H1 (cell line): ENCODE measurements around the gene RAP2B. TPM values are rescaled to one million over a fixed set of nuclear protein-coding genes. Genes with fewer than 3 reads are reported as not detected.

ENCODE experiments used
- HDAC6 ChIP-seq: IDR thresholded peaks from one replicate; pipeline ENCODE4 v1.7.1; 2012; ENCODE audit warnings: low read depth, mild to moderate bottlenecking, inconsistent platforms, low read length, moderate library complexity
- RBBP5 ChIP-seq: IDR thresholded peaks from 2 replicates; pipeline ENCODE4 v1.7.1; 2012; ENCODE audit warnings: low read depth, mild to moderate bottlenecking, inconsistent platforms, low read length, moderate library complexity, borderline replicate concordance
- polyA plus RNA-seq, 7 experiments: library from polyadenylated mRNA; depleted of rRNA in 3 of 7; stranded (reverse) in 5 of 7; unstranded in 2 of 7; fragments of >200 nt in 5 of 7; fragments of 200-250 nt in 2 of 7; gene quantifications; 1 replicate in 5 of 7; 2 replicates in 1 of 7; 4 replicates in 1 of 7; pipeline versions ENCODE4 v1.2.1 to v1.2.3, GENCODE V29; 2011 to 2013; ENCODE audit warnings: missing spikeins in 2 of 7, mixed read lengths in 2 of 7
- total RNA-seq: library from RNA; stranded (reverse); fragmentation: NEBNext Ultra II Directional; extraction: Animal tissue kit (Norgen Biotek cat#: 25700); gene quantifications from 2 replicates; pipeline ENCODE4 v1.2.1, GENCODE V29; 2021

Gene RAP2B
- total and polyA plus RNA-seq, 2 of the 8 experiments (the other 6 are each of a cell fraction or from before 2014, with no cell fraction given), result 7.5 to 20.3 TPM

DNA sequence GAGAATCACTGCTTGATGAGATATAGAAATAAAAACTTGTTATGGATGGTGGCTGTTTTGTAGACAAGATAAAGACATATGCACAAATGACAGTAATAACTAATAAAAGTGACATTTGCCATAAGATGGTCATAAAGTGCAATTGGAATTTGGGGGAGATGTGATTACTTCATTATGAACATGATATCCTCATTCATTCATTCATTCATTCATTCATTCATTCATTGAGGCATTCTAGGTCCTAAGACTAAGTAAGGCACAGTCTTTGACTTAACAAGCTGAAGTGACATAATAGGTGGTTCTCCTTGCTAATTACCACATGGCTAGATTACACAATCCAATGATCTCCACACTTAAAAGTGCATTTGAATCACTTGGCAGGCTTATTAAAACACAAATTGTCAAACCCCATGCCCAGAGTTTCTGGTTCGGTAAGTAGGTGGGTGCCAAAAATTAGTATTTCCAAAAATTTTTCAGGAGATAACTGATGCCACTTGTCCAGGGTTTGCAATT lies 18.9 kb downstream of the RAP2B start (continued):
- no peak for TF ChIP-seq RBBP5
- TF ChIP-seq HDAC6, result no peak
